ENCODE data around the gene MFAP5.
"Not testable (repeated sequence)": the region's sequence is repeated elsewhere in the genome, so short reads cannot be mapped to it uniquely, and the experiment has no call there.

Gene MFAP5

DNA sequence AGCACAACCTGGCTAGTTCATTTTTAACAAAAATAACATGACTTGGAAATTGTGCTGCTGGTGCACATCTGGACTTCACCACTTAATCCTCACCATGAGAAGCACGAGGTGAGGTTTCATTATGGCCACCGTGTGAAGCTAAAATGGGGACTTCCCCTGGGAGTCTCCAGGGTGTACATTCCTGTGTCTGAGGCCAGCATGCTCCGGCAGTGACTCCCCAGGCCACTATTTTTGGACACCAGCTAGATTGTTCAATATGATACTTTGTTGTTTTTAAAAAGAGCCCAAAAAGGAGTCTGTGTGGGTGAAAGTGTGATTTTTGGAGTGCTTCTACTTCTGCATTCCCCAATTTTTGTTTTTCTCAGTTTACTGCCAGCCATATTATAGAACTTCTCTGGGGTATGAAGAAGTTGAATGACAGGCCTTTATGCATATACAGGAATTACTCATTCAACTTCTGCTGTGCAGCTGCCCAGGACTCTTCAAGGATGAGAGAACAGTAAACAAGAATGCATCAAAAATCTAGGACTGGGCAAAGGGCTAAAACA lies 33.1 kb downstream of the MFAP5 start:
- DNase-seq (ENCODE audit: low spot score), result no peak

GRCh38 chr12:8628731-8629130 lies 33.9 kb downstream of the MFAP5 start:
- no peak for DNase-seq (ENCODE audit: low spot score)

GRCh38 chr12:8624750-8625149 lies 37.9 kb downstream of the MFAP5 start:
- not testable (repeated sequence) for DNase-seq (ENCODE audit: low spot score)

- no peak for DNase-seq (ENCODE audit: low spot score)
These were observed 40.0 kb downstream of the MFAP5 start for GRCh38 chr12:8622646-8623045.

DNA sequence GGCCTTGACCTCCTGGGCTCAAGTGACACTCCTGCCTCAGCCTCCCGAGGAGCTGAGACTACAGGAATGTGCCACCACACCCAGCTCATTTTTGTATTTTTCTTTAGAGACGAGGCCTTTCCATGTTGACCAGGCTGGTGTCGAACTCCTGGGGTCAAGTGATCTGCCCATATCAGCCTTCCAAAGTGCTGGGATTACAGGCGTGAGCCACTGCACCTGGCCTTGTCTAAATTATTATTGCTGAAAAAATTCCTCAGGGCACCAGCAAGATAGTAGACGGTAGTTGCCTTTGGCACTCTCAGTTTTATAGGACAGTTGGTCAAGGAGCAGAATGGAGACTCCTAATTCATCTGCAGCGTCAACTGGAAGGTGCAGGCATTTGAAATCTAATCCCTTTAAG lies 47.4 kb downstream of the MFAP5 start:
- DNase-seq (ENCODE audit: low spot score), result no peak

DNA sequence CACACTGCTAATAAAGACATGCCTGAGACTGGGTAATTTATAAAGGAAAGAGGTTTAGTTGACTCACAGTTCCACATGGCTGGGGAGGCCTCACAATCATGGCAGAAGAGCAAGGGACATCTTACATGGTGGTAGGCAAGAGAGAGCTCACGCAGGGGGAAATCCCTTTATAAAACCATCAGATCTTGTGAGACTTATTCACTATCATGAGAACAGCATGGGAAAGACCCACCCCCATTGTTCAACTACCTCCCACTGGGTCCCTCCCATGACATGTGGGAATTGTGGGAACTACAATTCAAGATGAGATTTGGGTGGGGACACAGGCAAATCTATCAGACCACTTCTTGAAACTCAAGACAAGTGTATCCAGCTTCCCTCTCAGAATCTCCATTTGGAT lies 48.7 kb downstream of the MFAP5 start:
- DNase-seq (ENCODE audit: low spot score), result not testable (repeated sequence)

GRCh38 chr12:8612629-8613028 lies 50.0 kb downstream of the MFAP5 start, which contains the start of gene AICDA:
Gene AICDA (minus strand): TSS chr12:8612859. CDS start chr12:8612767, 92 bp downstream.
- DNase-seq (ENCODE audit: low spot score), result peak; percentile 41

DNA sequence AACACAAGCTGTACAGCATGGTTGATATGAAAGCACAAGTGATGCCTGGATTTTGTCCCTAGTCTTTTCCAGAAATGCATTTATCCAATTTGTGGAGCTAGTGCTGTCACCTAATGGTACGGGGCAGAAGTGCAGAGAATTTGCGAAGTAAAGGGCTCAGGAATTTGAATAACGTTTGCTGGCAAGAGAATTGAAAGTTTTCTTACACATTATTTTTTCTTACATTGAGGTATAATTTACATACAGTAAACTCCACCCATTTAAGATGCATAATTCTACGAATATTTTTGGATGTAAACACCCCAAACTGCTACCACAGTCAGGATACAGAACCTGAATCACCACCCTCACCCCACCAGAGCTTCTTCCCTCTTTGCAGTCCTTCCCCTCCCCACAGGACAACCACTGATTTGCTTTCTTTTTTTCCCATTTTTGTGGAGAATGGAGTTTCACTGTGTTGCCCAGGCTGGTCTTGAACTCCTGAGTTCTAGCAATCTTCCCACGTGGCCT lies 53.5 kb downstream of the MFAP5 start:
- DNase-seq (ENCODE audit: low spot score), result peak; percentile 58

DNA sequence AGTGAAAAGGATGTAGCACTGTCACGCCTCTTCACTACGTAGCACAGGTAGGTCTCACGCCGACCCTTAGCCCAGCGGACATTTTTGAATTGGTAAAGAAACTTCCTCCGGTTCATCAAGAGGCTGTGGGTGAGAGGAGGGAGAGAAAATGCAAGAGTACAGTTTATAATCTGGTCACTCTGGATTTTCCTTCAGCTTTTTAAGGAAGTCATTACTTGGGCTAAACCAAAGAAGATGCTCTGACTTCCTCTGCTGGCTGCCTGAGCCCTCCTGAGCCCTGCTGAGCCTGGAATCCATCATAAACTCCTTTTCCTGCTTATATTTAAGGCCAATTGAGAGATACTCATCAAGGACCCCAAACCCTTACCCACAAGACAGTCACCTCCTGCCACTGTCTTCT lies 55.7 kb downstream of the MFAP5 start:
- DNase-seq (ENCODE audit: low spot score), result no peak

- DNase-seq (ENCODE audit: low spot score), result no peak
These were observed 57.6 kb downstream of the MFAP5 start for GRCh38 chr12:8605057-8605456.

DNA sequence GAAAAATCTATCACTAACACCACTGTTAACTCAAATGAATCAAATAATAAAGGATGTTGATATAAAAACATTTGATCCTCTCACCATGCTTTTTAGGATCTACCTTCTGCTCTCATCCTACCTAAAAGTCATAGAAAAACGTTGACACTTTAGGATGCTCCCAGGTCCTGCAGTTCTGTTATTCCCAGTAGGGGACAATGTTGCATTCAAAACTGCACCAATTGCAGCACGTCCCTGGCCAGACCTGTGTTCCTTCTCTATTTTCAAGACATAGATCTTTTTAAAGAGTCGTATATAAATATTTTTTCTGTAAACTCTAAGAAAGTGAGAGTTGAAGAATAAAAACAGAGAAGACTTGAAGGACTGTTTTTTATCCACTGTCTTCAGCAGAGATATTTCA lies 58.8 kb downstream of the MFAP5 start:
- no peak for DNase-seq (ENCODE audit: low spot score)

GRCh38 chr12:8603286-8603685 lies 59.3 kb downstream of the MFAP5 start:
- no peak for DNase-seq (ENCODE audit: low spot score)

GRCh38 chr12:8596561-8596960 lies 66.1 kb downstream of the MFAP5 start:
- DNase-seq (ENCODE audit: low spot score), result no peak
